Retinal pigment epithelial cell (primary cell): Measurements from ENCODE around the gene ACVR2B.

Experiments
- DNase-seq: peaks from one replicate; pipeline ENCODE4 v3.0.0-alpha.2; 2010; ENCODE audit warnings: low read depth
- H3K4me3 ChIP-seq: 2 replicates; pipeline ENCODE4 v1.5.1; 2011; ENCODE audit warnings: mild to moderate bottlenecking, low read length, control low read depth, moderate library complexity
- CTCF ChIP-seq: conservative IDR thresholded peaks from 2 replicates; pipeline ENCODE4 v1.5.1; 2011; ENCODE audit warnings: low read depth, low read length, control low read depth, inconsistent platforms

ACVR2B gene

GRCh38 chr3:38455639-38456430 is 2.1 kb downstream of the ACVR2B start:
- peak overlapping the region; percentile 70 for H3K4me3 ChIP-seq
- DNase-seq, result no peak
- no peak for TF ChIP-seq CTCF

- TF ChIP-seq CTCF, result no peak
- DNase-seq, result no peak
- H3K4me3 ChIP-seq, result no peak overlapping the region
These were observed 3.7 kb downstream of the ACVR2B start for GRCh38 chr3:38457111-38458003.

- H3K4me3 ChIP-seq, result no peak overlapping the region
- no peak for DNase-seq
- TF ChIP-seq CTCF, result no peak
These were observed 5.3 kb downstream of the ACVR2B start for GRCh38 chr3:38458796-38459498.

- no peak for TF ChIP-seq CTCF
- DNase-seq, result no peak
- no peak overlapping the region for H3K4me3 ChIP-seq
These were observed 5.9 kb downstream of the ACVR2B start for GRCh38 chr3:38459499-38460048.

- no peak for TF ChIP-seq CTCF
- DNase-seq, result no peak
- H3K4me3 ChIP-seq, result no peak overlapping the region
These were observed 6.9 kb downstream of the ACVR2B start for GRCh38 chr3:38460377-38461270.

- no peak for TF ChIP-seq CTCF
- H3K4me3 ChIP-seq, result no peak overlapping the region
- no peak for DNase-seq
These were observed 12.0 kb downstream of the ACVR2B start for GRCh38 chr3:38465588-38466154.
